Fibroblast of skin of left quadriceps (primary cell): ENCODE measurements around the gene MMUT.
A peak's percentile ranks its signal among the peaks of the same experiment; 100 is the strongest.
"Not testable (repeated sequence)": the region's sequence is repeated elsewhere in the genome, so short reads cannot be mapped to it uniquely, and the experiment has no call there.

ENCODE experiments used
- DNase-seq, 2 experiments: peaks; one replicate each; pipeline ENCODE4 v3.0.0-alpha.2; 2013; ENCODE audit warnings: low read depth in 2 of 2

MMUT gene

GRCh38 chr6:49423817-49424216 lies 39.2 kb downstream of the MMUT start:
- DNase-seq: no peak

GRCh38 chr6:49416195-49416594 lies 46.9 kb downstream of the MMUT start:
- DNase-seq: no peak

- no peak for DNase-seq
Measured at GRCh38 chr6:49415358-49415757, 47.7 kb downstream of the MMUT start.

- DNase-seq: no peak
Measured at GRCh38 chr6:49410564-49410963, 52.5 kb downstream of the MMUT start.

GRCh38 chr6:49409951-49410542 lies 53.0 kb downstream of the MMUT start:
- peak; percentile 36 to 42 for DNase-seq

- no peak for DNase-seq
Measured at GRCh38 chr6:49406250-49406970, 56.6 kb downstream of the MMUT start.

- no peak for DNase-seq
Measured at GRCh38 chr6:49401063-49401462, 62.0 kb downstream of the MMUT start.

- not testable (repeated sequence) for DNase-seq
Measured at GRCh38 chr6:49386667-49387508, 76.2 kb downstream of the MMUT start.

- no peak for DNase-seq
Measured at GRCh38 chr6:49384904-49385303, 78.1 kb downstream of the MMUT start.
